GM18867 (cell line): ENCODE measurements around the gene THBS1.

Experiments
- ATAC-seq: cut with Tn5 transposase; IDR thresholded peaks from one replicate; pipeline ENCODE4 v1.9.1; 2021; ENCODE audit warnings: mild to moderate bottlenecking, moderate library complexity; ENCODE audit not compliant: unreplicated experiment

The THBS1 gene

DNA sequence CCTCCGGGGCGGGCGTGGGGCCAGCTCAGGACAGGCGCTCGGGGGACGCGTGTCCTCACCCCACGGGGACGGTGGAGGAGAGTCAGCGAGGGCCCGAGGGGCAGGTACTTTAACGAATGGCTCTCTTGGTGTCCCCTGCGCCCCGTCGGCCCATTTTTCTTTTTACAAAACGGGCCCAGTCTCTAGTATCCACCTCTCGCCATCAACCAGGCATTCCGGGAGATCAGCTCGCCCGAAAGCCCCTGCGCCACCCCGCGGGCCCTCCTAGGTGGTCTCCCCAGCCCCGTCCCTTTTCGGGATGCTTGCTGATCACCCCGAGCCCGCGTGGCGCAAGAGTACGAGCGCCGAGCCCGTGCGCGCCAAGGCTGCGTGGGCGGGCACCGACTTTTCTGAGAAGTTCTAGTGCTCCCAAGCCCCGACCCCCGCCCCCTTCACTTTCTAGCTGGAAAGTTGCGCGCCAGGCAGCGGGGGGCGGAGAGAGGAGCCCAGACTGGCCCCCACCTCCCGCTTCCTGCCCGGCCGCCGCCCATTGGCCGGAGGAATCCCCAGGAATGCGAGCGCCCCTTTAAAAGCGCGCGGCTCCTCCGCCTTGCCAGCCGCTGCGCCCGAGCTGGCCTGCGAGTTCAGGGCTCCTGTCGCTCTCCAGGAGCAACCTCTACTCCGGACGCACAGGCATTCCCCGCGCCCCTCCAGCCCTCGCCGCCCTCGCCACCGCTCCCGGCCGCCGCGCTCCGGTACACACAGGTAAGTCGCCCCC, at the start of gene THBS1:
Gene THBS1 (plus strand): TSS at position 595 of the 757 bp plus-strand sequence. CDS start 779 bp downstream, outside the sequence.
- peak; percentile 23 for ATAC-seq

GRCh38 chr15:39534996-39535395, 45.9 kb upstream of the THBS1 start:
- ATAC-seq: no peak

DNA sequence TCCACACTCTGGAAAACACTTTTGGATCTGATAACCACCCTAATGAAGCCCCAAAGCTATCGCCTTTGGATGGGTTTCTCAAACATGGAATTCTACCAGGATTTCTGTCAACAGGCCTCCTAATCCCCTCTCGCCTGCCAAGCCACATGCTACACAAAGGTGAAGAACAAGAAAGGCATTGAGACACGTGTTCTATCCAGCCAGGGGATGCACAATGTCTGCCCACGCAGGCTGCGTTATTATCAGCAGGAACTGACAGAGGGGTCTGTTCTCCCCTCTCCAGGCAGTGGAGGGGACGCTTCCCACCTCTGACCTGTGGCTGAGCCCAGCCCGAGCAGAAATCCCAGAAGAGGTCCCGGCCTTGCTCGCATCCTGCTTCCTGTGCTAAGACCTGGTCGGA, 45.4 kb upstream of the THBS1 start:
- no peak for ATAC-seq

DNA sequence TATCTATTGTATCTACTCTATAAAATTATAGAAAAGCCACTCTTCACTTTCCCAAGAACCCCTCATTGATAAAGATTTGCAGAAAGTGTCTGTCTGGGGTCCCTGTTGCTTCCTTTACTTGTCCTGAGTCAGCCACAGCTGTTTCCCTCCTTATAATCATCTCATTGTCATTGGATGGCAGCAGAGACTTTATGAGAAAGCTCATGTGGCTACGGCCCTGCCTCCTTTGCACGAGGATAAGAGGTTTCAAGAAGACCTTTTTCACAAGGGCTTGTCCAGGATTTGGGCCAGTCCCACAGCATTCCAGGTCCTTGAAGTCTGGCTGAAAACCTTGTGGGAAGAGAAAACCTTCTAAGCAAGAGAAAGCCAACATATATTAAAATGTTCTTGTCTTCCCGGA, 41.9 kb upstream of the THBS1 start:
- ATAC-seq: no peak

DNA sequence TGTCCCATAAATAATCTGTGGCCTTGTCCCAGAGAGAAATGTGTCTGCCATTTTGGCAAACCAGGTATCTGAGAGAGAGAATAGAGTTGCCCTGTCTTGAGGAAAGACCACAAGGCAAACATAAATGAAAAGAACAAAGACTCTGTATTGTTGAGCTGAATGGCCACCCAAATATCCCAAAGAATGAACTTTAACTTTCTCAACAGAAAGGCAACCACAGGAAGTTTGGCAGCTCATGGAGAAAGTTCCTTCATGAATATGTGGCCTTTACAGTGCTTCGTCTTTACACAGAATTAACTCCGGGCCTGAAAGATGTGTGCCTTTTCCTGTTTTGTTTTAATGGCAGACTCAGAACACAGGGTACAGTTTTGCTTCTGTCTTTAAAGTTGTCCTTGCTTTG, 41.4 kb upstream of the THBS1 start:
- ATAC-seq: no peak

- no peak for ATAC-seq
Observed at GRCh38 chr15:39539973-39540558, 40.8 kb upstream of the THBS1 start.

GRCh38 chr15:39542385-39543065, 38.4 kb upstream of the THBS1 start:
- no peak for ATAC-seq

DNA sequence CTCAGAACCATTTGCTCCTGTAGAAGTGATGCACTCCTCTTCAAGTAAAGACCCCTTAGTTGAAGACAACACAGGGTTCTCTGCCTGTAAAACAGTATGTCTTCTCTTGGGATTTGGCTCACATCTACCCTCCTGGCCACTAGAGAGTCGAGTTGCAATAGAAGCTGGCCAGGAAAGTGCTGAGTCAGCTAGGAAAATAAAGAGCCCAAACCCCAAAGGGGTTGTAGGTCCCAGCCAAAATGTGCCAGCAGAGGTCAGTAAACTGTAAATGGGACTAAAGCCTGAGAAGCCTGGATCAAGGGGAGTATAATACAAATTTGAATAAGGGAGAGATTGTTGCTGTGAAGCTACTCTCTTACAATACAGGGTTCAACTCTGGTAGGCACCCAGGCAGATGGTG, 37.2 kb upstream of the THBS1 start:
- ATAC-seq: no peak

- ATAC-seq: no peak
Observed at GRCh38 chr15:39546842-39547241, 34.0 kb upstream of the THBS1 start.

DNA sequence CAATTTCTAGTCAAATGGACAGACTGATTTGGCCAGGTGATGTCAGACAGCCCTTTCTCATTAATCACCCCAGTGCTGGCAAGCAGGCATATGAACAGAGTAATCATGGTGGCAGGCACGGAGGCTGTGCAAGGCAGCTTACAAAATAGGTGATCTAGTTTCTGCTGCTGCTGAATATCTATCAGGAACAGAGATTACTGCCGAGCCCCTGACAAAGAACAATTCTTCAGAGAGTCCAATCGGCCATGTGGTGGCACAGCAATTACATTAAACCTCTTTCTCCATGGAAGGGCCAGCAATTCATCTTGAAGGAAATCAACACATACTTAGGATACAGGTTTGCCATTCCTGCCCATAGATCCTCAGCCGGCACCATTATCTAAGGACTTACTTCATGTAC, 32.3 kb upstream of the THBS1 start:
- ATAC-seq: no peak

DNA sequence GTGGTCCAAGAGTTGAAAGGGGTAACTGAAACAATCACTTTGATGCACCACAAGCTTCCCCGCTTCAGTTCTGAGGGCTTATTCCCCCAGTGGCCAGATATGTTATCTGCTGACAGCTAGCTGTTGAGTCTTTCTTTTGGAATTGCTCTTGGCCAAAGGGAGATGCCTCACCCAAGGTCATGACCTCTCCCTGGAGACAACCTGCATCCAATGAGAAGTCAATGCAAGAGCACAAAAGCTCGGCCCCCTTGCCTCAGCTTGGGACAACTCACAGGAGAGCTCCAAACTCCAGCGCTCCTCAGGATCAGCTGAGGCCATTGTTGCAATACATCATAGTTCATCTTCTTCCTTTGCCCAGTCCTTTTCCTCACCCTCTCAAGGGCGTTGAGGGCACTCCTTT, 31.0 kb upstream of the THBS1 start:
- no peak for ATAC-seq

GRCh38 chr15:39551476-39551875, 29.4 kb upstream of the THBS1 start:
- ATAC-seq: no peak

DNA sequence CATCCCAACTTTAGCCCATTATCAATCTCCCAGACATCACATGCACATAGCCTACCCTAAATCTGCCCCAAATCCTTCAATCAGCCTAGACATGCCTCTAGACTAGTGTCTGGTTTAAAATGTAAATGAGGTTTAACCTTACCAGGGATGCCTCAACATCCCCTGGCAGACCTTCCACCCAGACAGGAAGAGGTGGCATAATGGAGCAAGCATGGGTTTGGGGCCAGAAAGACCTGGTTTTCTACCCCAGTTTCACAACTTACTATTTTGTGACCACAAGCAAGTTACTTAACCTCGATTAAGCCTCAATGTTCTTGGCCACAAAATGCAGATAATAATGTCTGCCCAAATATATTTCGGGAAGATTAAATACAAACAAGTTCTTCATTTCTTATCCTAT, 28.3 kb upstream of the THBS1 start:
- no peak for ATAC-seq

- peak; percentile 30 for ATAC-seq
Observed at GRCh38 chr15:39553947-39554693, 26.8 kb upstream of the THBS1 start.

DNA sequence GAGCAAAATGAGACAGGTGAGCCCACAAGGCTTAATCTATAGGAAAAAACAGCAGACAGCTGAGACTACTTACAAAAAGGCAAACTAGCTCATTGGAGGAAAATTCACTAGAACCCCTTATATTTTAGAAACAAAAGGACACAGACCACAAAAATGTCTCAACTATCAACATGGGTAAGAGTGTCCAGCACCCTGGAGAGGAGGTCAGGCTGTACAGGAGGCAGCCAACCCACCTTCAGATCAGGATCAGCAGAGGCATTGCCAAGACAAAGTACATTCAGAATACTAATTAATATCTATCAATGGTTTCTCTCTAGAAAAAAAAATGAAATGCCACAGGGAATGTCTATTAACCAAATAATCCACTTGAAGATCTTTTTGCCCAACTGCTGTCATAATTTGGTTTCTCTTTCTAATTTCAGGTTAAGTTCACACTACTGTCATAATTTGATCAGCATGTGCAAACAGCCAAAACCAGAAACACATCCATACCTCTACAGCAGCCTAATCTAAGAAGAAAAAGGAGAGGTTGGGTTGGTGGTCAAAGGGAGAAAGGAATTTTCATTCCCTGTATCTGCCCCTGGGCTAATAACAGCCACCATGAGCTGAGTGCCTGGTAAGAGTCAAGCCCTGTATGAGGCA, 26.0 kb upstream of the THBS1 start:
- ATAC-seq: peak; percentile 60

- ATAC-seq: no peak
Observed at GRCh38 chr15:39555885-39556284, 25.0 kb upstream of the THBS1 start.

- ATAC-seq: no peak
Observed at GRCh38 chr15:39556461-39556860, 24.4 kb upstream of the THBS1 start.

GRCh38 chr15:39558421-39558820, 22.5 kb upstream of the THBS1 start:
- no peak for ATAC-seq

DNA sequence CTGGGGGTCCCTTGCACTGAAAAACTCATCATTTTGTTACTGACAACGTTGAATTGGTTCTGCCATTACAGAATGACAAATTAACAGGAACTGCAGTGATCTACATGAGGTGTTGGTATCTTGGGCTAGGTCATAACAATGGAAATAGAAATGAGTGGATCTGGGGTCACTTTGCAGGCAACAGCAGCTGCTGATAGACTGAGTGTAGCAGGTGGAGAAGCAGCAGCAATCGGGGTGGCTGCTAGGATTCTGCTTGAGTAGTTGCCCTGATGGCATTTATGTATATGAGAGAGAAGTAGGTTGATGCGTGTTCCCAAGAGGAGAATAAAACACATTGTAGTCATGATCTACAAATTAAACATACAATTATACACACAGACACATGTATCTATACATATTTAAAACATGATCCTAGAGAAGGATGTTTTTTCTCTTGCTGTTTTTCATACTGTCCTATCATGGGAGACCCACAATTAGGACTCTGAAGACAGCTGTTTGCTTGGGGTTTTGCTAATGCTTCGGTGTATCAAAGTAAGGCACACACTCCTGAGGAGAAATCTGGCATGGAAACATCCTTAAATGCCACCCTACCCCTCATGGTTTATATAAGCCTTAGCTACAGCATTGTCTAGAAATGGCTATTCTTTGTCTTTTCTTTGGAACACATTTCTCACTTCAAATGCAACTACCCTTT, 15.8 kb upstream of the THBS1 start:
- ATAC-seq: no peak

DNA sequence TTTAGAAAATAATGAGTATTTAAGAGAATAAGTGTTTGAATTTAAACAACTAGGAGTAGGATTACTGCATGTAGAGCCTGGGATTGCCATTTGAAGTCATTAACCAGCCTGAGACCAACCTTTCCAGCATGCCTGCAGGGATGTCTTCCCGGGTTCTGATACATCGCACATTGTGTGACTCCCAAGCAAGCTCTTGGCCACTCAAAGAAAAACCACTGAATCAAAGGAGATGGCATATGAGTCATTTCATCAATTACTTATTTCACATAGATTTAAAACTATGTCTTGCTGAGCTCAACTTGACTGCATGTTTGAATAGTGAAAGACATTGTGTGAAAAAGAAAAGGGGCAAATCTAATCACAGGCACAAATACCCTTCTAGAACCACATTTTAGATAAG, 15.0 kb upstream of the THBS1 start:
- ATAC-seq: no peak
